ENCODE data around the gene UBE2Q2.

Gene UBE2Q2

GRCh38 chr15:75942464-75942863 lies 99.2 kb downstream of the UBE2Q2 start:
- Histone ChIP-seq H3K36me3 (ENCODE audit: control insufficient read depth, insufficient read depth, low read length) (peaks cover 10% of the 10 kb centered on the region), H3K4me1 (ENCODE audit: control insufficient read depth, insufficient read depth, low read length) (no peaks in the 10 kb centered on the region), H3K27me3 (ENCODE audit: control insufficient read depth, insufficient read depth, low read length, poor library complexity, severe bottlenecking) (no peaks in the 10 kb centered on the region), H3K27ac (ENCODE audit: insufficient read depth, low read depth, low read length, poor library complexity, severe bottlenecking) (no peak overlapping the region), H3K9me3 (ENCODE audit: control insufficient read depth, low read length) (no peaks in the 10 kb centered on the region), H3K4me3 (ENCODE audit: insufficient read depth, low read depth, low read length) (no peak overlapping the region)
- 85 to 92% methylated on average over 3 of the region's 3 CpGs for WGBS, 2 experiments

- Histone ChIP-seq H3K4me1 (ENCODE audit: control insufficient read depth, insufficient read depth, low read length) (no peaks in the 10 kb centered on the region), H3K9me3 (ENCODE audit: control insufficient read depth, low read length) (no peaks in the 10 kb centered on the region), H3K27me3 (ENCODE audit: control insufficient read depth, insufficient read depth, low read length, poor library complexity, severe bottlenecking) (no peaks in the 10 kb centered on the region), H3K36me3 (ENCODE audit: control insufficient read depth, insufficient read depth, low read length) (peaks cover 6% of the 10 kb centered on the region), H3K4me3 (ENCODE audit: insufficient read depth, low read depth, low read length) (no peak overlapping the region), H3K27ac (ENCODE audit: insufficient read depth, low read depth, low read length, poor library complexity, severe bottlenecking) (no peak overlapping the region)
- 87 to 95% methylated on average over 5 of the region's 5 CpGs for WGBS, 2 experiments
Observed at GRCh38 chr15:75943246-75943645, 100.0 kb downstream of the UBE2Q2 start.

GRCh38 chr15:75943713-75944215 lies 100.5 kb downstream of the UBE2Q2 start:
- Histone ChIP-seq H3K4me3 (ENCODE audit: insufficient read depth, low read depth, low read length) (no peak overlapping the region), H3K36me3 (ENCODE audit: control insufficient read depth, insufficient read depth, low read length) (peaks cover 6% of the 10 kb centered on the region), H3K27ac (ENCODE audit: insufficient read depth, low read depth, low read length, poor library complexity, severe bottlenecking) (no peak overlapping the region), H3K27me3 (ENCODE audit: control insufficient read depth, insufficient read depth, low read length, poor library complexity, severe bottlenecking) (no peaks in the 10 kb centered on the region), H3K9me3 (ENCODE audit: control insufficient read depth, low read length) (no peaks in the 10 kb centered on the region), H3K4me1 (ENCODE audit: control insufficient read depth, insufficient read depth, low read length) (no peaks in the 10 kb centered on the region)
- WGBS, 2 experiments = 62% methylated on average over 1 of the region's 1 CpG; no CpG with 5 or more reads in 1 of the 2 experiments

- Histone ChIP-seq H3K4me3 (ENCODE audit: insufficient read depth, low read depth, low read length) (no peak overlapping the region), H3K4me1 (ENCODE audit: control insufficient read depth, insufficient read depth, low read length) (no peaks in the 10 kb centered on the region), H3K9me3 (ENCODE audit: control insufficient read depth, low read length) (no peaks in the 10 kb centered on the region), H3K27ac (ENCODE audit: insufficient read depth, low read depth, low read length, poor library complexity, severe bottlenecking) (no peak overlapping the region), H3K36me3 (ENCODE audit: control insufficient read depth, insufficient read depth, low read length) (no peaks in the 10 kb centered on the region), H3K27me3 (ENCODE audit: control insufficient read depth, insufficient read depth, low read length, poor library complexity, severe bottlenecking) (no peaks in the 10 kb centered on the region)
- WGBS, 2 experiments = 93 to 94% methylated on average over 4 of the region's 4 CpGs
Observed at GRCh38 chr15:75945953-75946352, 102.7 kb downstream of the UBE2Q2 start.

- Histone ChIP-seq H3K27me3 (ENCODE audit: control insufficient read depth, insufficient read depth, low read length, poor library complexity, severe bottlenecking) (no peaks in the 10 kb centered on the region), H3K36me3 (ENCODE audit: control insufficient read depth, insufficient read depth, low read length) (no peaks in the 10 kb centered on the region), H3K27ac (ENCODE audit: insufficient read depth, low read depth, low read length, poor library complexity, severe bottlenecking) (no peak overlapping the region), H3K4me3 (ENCODE audit: insufficient read depth, low read depth, low read length) (no peak overlapping the region), H3K4me1 (ENCODE audit: control insufficient read depth, insufficient read depth, low read length) (no peaks in the 10 kb centered on the region), H3K9me3 (ENCODE audit: control insufficient read depth, low read length) (no peaks in the 10 kb centered on the region)
- WGBS, 2 experiments = 89 to 90% methylated on average over 1 of the region's 1 CpG
Observed at GRCh38 chr15:75947092-75947491, 103.8 kb downstream of the UBE2Q2 start.

- H3K4me3 ChIP-seq (ENCODE audit: insufficient read depth, low read depth, low read length) = no peak overlapping the region
- no peaks in the 10 kb centered on the region for H3K36me3 ChIP-seq (ENCODE audit: control insufficient read depth, insufficient read depth, low read length)
- H3K4me1 ChIP-seq (ENCODE audit: control insufficient read depth, insufficient read depth, low read length) = no peaks in the 10 kb centered on the region
- no peaks in the 10 kb centered on the region for H3K27me3 ChIP-seq (ENCODE audit: control insufficient read depth, insufficient read depth, low read length, poor library complexity, severe bottlenecking)
- no peaks in the 10 kb centered on the region for H3K9me3 ChIP-seq (ENCODE audit: control insufficient read depth, low read length)
- 75 to 84% methylated on average over 8 of the region's 8 CpGs for WGBS, 2 experiments
- H3K27ac ChIP-seq (ENCODE audit: insufficient read depth, low read depth, low read length, poor library complexity, severe bottlenecking) = no peak overlapping the region
Observed at GRCh38 chr15:75948761-75949296, 105.6 kb downstream of the UBE2Q2 start.
